Measurements from ENCODE around the gene ASXL3. TPM values are rescaled to one million over a fixed set of nuclear protein-coding genes. Genes with fewer than 3 reads are reported as not detected.

The ASXL3 gene
- total and polyA plus RNA-seq, 4 donors: 0.19 to 1.3 (median 0.39) TPM

- Histone ChIP-seq H3K9ac (ENCODE audit: low read depth in 1 of 2, low read length in 2 of 2) (no peak overlapping the region), H3K9me3 (ENCODE audit: control insufficient read depth in 4 of 4, low read length in 3 of 4) (no peaks in the 10 kb centered on the region), H3K27me3 (ENCODE audit: control insufficient read depth in 4 of 4, insufficient read depth in 4 of 4, low read length in 3 of 4) (no peaks in the 10 kb centered on the region), H3K4me3 (ENCODE audit: low read depth in 1 of 3, low read length in 3 of 3) (no peak overlapping the region), H3K27ac (ENCODE audit: low read depth in 1 of 2, low read length in 2 of 2) (no peak overlapping the region), H3K36me3 (ENCODE audit: control insufficient read depth in 4 of 4, insufficient read depth in 3 of 4, low read depth in 1 of 4, low read length in 3 of 4) (no peaks in the 10 kb centered on the region), H3K4me1 (ENCODE audit: control insufficient read depth in 4 of 4, insufficient read depth in 4 of 4, low read length in 3 of 4) (no peaks in the 10 kb centered on the region)
- WGBS: 81% methylated on average over 3 of the region's 3 CpGs
- no peak for DNase-seq (ENCODE audit: low spot score)
- no peak for TF ChIP-seq SP1 (IDR thresholded peaks at IDR 0.05)
- TF ChIP-seq NR2F2 (IDR thresholded peaks at IDR 0.05): no peak
- no peak for TF ChIP-seq FOXA1 (IDR thresholded peaks at IDR 0.05)
- no peak for TF ChIP-seq EGR1 (IDR thresholded peaks at IDR 0.05; ENCODE audit: low read depth in 2 of 2)
- no peak for TF ChIP-seq MAX (IDR thresholded peaks at IDR 0.05)
- no peak for TF ChIP-seq RAD21 (IDR thresholded peaks at IDR 0.05)
- TF ChIP-seq JUND (IDR thresholded peaks at IDR 0.05): no peak
- TF ChIP-seq ZBTB33 (IDR thresholded peaks at IDR 0.05): no peak
- TF ChIP-seq REST (IDR thresholded peaks at IDR 0.05): no peak
- TF ChIP-seq RXRA (IDR thresholded peaks at IDR 0.05): no peak
- no peak for TF ChIP-seq GABPA (IDR thresholded peaks at IDR 0.05 in 1 of 2, conservative IDR thresholded peaks at IDR 0.05 in 1 of 2)
Observed at GRCh38 chr18:33641141-33641540, 63.1 kb downstream of the ASXL3 start.

GRCh38 chr18:33644494-33644893 lies 66.5 kb downstream of the ASXL3 start:
- Histone ChIP-seq H3K27ac (ENCODE audit: low read depth in 1 of 2, low read length in 2 of 2) (no peak overlapping the region), H3K27me3 (ENCODE audit: control insufficient read depth in 4 of 4, insufficient read depth in 4 of 4, low read length in 3 of 4) (no peaks in the 10 kb centered on the region), H3K4me1 (ENCODE audit: control insufficient read depth in 4 of 4, insufficient read depth in 4 of 4, low read length in 3 of 4) (no peaks in the 10 kb centered on the region), H3K9ac (ENCODE audit: low read depth in 1 of 2, low read length in 2 of 2) (no peak overlapping the region), H3K4me3 (ENCODE audit: low read depth in 1 of 3, low read length in 3 of 3) (no peak overlapping the region), H3K36me3 (ENCODE audit: control insufficient read depth in 4 of 4, insufficient read depth in 3 of 4, low read depth in 1 of 4, low read length in 3 of 4) (no peaks in the 10 kb centered on the region), H3K9me3 (ENCODE audit: control insufficient read depth in 4 of 4, low read length in 3 of 4) (no peaks in the 10 kb centered on the region)
- TF ChIP-seq MAX (IDR thresholded peaks at IDR 0.05): no peak
- WGBS: 97% methylated on average over 2 of the region's 2 CpGs
- no peak for DNase-seq (ENCODE audit: low spot score)

GRCh38 chr18:33647365-33647764 lies 69.3 kb downstream of the ASXL3 start:
- Histone ChIP-seq H3K9me3 (ENCODE audit: control insufficient read depth in 4 of 4, low read length in 3 of 4) (no peaks in the 10 kb centered on the region), H3K9ac (ENCODE audit: low read depth in 1 of 2, low read length in 2 of 2) (no peak overlapping the region), H3K4me1 (ENCODE audit: control insufficient read depth in 4 of 4, insufficient read depth in 4 of 4, low read length in 3 of 4) (no peaks in the 10 kb centered on the region), H3K36me3 (ENCODE audit: control insufficient read depth in 4 of 4, insufficient read depth in 3 of 4, low read depth in 1 of 4, low read length in 3 of 4) (no peaks in the 10 kb centered on the region), H3K27ac (ENCODE audit: low read depth in 1 of 2, low read length in 2 of 2) (no peak overlapping the region), H3K27me3 (ENCODE audit: control insufficient read depth in 4 of 4, insufficient read depth in 4 of 4, low read length in 3 of 4) (no peaks in the 10 kb centered on the region), H3K4me3 (ENCODE audit: low read depth in 1 of 3, low read length in 3 of 3) (no peak overlapping the region)
- 96% methylated on average over 1 of the region's 1 CpG for WGBS
- TF ChIP-seq CTCF (IDR thresholded peaks at IDR 0.05; ENCODE audit: low read depth, low read length, missing input control) (no peak), REST (IDR thresholded peaks at IDR 0.05) (no peak), EGR1 (IDR thresholded peaks at IDR 0.05; ENCODE audit: low read depth in 2 of 2) (no peak), JUND (IDR thresholded peaks at IDR 0.05) (no peak), NR2F2 (IDR thresholded peaks at IDR 0.05) (no peak)
- DNase-seq (ENCODE audit: low spot score): no peak

Data from liver (tissue), 9 donors.